A172 (cell line): Measurements from ENCODE around the gene NGEF. TPM values are rescaled to one million over a fixed set of nuclear protein-coding genes. Genes with fewer than 3 reads are reported as not detected.

Experiments used
- DNase-seq: peaks from one replicate; pipeline ENCODE4 v3.0.0-alpha.2; 2015; ENCODE audit warnings: low spot score
- total RNA-seq: library from RNA; depleted of rRNA; stranded (reverse); fragments of >200 nt; shearing (Covaris generic); gene quantifications from 2 replicates; pipeline ENCODE4 v1.2.3, GENCODE V29; 2014; rRNA removed

Gene NGEF
- total RNA-seq, 1 experiment from 2014 or later, result 33.3 TPM

- no peak for DNase-seq
Measured at GRCh38 chr2:232833830-232834229, 179.2 kb downstream of the NGEF start.

- DNase-seq, result no peak
Measured at GRCh38 chr2:232831496-232831895, 181.6 kb downstream of the NGEF start.

- DNase-seq, result no peak
Measured at GRCh38 chr2:232829988-232830387, 183.1 kb downstream of the NGEF start.

Other genes with a start within 250 kb of the NGEF start
- not detected in 2 replicates for gene KCNJ13, start 236.7 kb downstream of the NGEF start, total RNA-seq
- 0.17 and 0.86 TPM in 2 replicates for gene SNORC, start 143.0 kb downstream of the NGEF start, total RNA-seq
- gene NEU2, start 19.4 kb upstream of the NGEF start, total RNA-seq, result not detected in 2 replicates
- gene INPP5D, start 47.1 kb upstream of the NGEF start, total RNA-seq, result 0.84 and 0.86 TPM in 2 replicates
- gene ATG16L1, start 238.4 kb upstream of the NGEF start, total RNA-seq, result 42.3 and 53.6 TPM in 2 replicates